Activated CD4-positive, alpha-beta T cell treated with anti-CD3 and anti-CD28 coated beads for 4 hours (primary cell): Measurements from ENCODE around the gene BLM.

Experiments
- DNase-seq, 2 donors: peaks; one replicate each; pipeline ENCODE4 v3.0.0-alpha.2; 2020

Gene BLM

DNA sequence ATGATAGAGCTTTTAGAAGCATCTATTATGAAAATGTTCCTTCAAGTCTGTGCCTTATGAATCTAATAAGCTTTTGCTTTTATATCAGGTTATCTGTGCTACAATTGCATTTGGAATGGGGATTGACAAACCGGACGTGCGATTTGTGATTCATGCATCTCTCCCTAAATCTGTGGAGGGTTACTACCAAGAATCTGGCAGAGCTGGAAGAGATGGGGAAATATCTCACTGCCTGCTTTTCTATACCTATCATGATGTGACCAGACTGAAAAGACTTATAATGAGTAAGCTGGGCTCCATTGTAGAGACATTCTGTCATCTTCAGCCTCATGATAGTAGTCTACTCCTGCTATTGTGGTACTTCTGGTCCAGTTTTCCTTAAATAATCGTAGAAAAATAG lies 73.4 kb downstream of the BLM start:
- no peak for DNase-seq

DNA sequence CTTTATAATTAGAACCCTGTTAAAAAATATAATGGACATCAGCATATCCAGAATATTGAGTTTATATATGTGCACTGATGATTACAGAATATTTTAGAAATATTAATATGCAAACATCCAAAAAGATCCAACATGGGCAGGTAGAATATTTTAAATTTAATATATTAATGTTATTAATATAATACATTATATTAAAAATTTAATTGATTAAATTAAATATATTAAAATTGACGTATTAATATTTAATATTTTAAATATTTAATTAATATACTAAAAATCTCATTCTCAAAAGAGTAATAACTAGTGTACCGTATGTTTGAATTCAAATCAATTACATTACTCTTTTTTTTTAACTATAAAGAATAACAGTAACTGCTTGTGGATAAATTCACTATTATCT lies 77.4 kb downstream of the BLM start:
- no peak for DNase-seq

DNA sequence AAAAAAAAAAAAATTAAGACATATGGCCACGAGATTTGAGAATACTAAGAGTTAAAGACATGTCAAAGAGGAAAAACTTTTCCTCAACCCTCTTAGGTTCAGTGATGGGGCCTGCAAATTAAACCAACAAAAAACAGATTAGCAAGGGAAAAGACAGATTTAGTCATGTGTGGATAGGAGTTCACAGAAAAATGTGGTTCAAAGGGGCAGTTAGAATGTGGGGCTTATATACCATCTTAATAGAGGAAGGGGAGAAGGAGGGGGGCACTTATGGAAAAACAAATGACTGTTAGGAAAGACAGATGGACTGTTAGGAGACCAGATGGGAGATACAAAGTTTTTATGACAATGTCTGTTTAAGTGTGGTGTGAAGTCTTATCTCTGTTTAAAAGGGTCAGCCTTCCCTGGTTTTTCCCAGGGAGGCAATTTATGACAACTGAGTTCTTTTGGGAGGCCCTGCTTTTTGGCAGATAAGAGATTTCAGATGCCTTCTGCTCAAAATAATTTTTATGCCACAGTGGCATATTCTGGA lies 82.6 kb downstream of the BLM start:
- DNase-seq, result no peak

DNA sequence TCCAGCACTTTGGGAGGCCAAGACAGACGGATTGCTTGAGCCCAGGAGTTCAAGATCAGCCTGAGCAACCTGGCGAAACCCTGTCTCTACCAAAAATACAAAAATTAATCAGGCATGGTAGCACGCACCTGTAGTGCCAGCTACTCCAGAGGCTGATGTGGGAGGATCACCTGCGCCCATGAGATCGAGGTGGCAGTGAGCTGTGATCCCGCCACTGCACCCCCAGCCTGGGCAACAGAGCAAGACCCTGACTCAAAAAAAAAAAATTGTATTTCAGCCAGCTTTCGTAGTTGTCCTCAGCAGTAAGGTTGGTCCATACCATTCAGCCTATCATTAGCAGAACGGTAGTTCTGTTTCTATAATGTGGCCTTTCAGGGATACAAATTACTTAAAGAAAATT lies 84.7 kb downstream of the BLM start:
- no peak for DNase-seq

DNA sequence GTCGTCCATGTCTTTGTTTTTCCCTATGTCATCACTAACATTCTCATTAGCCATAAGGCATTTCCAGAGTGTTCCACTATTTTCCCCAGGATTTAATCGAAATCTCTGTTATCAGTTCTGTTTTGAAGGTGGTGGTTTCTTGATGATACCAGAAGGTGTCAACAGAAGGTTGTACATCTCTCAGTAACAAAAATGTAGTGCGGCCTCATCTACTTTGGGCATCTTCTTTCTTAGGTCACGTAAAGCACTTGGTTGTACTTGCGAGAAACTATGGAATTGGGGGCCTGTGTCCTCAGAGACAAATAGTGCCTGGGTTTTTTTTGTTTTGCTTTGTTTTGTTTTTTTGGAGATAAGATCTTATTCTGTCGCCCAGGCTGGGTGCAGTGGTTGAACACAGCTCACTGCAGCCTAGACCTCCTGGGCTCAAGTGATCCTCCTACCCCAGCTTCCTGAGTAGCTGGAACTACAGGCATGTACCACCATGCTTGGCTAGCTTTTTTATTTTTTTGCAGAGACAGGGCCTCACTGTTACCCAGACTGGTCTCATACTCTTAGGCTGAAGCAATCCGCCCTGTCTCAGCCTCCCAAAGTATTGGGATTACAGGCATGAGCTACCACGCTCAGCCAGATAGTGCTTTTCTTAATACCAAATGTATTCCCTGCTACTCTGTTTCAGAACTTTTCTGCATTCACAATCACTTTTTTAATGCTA lies 90.1 kb downstream of the BLM start:
- no peak for DNase-seq

DNA sequence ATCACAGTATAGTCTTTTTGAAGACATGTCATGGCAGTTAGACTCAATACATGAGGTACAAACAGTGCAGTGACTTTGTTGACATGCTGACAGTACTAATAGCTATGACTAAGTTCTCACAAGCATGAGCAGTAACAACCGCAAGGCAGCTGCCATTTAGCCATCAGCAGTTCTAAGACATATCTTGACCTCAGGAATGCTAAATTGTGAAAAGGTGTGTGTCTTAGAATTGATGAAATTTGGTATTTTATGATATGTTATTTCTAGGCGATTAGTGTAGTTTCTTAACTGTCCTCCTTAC lies 90.6 kb downstream of the BLM start:
- DNase-seq, result no peak

DNA sequence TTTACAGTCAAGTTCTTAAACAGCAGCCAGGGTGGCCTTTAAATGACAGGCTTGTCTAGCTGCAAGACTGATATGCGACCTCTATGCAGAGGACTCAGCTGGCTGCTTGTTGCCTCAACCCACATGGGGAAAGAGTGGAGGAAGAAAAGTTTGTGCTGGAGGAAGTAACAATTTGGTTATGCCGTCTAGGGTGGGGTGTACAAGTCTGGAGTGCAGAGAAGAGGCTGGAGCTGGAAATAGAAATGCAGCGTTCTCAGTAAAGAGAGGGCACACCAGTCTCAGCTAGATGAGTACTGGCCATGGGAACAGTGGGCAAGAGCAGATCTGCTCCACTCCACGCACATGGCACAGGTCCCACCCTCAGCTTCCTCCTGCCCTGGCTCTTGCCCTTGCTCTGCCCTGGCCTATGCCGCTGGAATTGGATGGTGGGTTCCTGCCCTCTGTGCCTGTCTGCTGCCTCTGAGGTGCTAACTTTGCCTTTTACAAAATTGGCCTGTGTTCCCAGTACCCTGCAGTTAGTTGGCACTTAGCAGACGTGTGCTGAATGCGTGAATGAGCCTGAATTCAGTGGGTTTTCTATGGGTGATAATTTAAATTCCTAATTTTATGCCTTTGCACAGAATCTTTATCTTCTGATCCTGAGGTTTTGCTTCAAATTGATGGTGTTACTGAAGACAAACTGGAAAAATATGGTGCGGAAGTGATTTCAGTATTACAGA lies 91.5 kb downstream of the BLM start:
- no peak for DNase-seq

DNA sequence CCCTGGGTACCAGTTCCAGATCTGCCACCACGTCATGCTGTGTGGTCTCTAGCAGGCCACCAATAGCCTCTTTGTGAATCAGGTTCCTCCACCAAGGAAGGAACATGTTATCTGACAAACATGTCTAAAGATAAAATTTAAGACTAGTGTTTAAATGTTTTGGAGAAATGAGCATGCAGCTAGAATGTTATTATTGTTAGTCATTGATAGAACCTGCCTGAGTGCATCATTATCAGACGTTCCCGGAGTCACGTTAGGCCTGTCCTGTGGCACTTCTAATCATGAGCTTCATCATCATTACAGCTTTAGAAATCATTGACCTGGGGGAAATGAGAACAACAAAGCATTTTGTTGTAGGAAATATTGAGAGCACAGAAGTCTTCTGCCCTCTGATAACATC lies 92.4 kb downstream of the BLM start:
- DNase-seq, result no peak

DNA sequence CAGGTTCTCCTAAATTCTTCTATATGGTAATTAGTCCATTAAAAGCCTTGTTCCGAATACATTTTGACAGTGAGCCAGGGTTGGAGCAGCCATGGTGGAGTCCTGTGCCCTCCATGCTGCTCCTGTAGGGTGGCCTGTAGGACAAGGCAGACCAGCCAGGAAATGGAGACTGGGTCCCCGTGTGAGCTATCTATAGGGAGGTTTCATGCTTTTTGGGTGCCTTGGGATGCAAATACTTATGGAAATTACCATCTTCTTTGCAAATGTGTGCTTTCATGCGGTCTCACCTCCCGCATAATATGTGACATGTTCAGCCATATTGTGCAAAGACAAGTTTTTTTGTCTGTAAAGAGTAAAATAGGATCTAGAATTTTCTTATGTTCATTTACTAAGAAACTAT lies 93.2 kb downstream of the BLM start:
- DNase-seq, result no peak

DNA sequence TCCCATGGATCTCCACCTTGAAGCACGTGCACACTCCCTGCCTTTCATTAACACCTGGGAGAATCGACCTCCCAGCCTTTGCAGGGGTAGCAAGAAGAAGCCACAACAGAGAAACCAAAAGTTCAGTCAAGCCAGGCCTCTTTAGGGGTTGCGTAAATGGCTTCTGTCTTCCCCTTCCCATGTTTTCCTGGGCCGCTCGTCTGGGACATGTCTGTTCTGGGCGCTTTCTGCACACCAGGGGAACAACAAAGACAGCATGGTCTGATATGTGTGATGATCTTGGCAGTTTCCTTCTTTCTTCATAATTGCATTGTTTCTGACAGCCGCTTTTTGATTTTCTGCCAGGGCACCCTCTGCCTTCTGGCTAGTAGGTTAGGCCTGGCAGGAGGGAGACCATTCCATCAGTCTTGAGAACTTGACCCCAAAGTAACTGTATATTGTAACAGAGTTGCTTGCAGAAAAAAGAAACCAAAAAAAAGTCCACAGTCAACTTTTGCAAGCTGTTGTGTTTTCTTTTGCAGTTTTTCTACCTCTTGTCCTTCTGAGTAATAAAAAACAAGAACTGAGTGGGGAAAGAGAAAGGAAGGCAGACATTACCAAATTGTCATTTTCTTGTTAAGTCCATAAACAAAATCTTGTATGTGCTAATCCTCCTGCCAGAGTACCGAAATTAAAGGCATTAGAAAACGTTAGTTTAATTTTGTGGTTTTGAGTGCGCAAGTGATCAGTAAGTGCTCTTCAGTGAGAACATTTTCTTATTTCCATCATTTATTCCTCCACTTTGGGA lies 95.2 kb downstream of the BLM start:
- no peak for DNase-seq

DNA sequence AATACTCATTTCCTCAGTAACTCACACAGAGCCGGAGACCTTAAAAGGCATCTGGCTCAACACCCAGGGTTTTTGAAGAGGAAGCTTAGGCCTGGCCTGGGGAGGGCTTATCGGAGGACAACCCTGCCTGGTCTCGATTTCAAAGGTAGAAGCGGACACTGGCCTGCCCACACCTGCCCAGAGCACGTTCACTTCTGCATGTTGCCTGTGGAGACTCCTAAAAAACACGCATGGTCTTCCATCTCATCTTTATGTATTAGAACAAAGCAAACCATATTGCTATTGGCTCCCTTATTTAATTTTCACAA lies 95.8 kb downstream of the BLM start:
- no peak for DNase-seq

DNA sequence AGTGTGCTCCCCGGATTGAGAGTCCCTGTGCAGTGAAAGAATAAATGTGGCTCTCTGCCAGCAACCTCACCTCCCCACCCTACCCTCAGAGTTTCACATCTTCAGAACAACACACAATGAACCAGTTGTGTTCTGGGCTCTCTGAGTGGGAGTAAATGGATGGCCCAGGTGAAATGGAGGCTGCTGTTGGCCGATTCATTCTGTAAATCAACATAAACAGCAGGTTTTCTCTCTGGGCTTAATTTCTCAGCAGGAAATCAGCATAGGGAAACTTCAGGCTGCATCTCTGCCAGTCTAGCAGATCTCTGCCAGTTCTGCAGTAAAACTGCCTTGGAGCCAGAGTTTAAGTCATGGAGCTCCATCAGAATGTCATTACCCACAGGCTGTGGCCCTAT lies 96.6 kb downstream of the BLM start:
- no peak for DNase-seq

DNA sequence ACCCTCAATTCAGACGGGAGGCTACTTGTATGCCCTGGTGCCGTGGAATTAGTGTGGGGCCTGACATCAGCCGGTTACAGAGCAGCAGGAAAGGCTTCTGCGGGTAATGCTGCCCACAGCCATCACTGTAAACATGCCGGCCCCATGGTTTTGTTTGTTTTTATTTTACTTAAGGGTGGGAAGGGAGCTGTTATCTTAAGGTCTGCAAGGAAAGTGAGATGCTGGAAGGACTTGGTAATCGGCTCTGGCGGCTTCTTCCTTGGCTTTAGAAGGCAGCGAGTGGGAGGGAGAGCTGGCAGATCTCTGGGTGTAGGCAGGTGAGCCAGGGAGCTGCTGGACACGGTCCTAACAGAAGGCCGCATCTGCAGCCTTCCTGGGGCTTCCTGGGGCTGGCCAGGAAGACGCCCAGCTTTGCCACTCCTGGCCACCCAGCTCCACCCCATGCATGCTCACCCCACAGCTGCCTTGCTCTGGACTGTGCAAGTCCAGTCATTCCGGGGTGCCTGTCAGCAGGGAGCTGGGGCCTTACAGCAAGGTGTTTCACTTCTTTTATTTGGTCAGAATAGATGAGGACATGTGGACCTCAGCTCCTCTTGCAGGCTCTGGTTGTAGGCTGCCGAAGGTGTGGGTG lies 97.2 kb downstream of the BLM start:
- no peak for DNase-seq

DNA sequence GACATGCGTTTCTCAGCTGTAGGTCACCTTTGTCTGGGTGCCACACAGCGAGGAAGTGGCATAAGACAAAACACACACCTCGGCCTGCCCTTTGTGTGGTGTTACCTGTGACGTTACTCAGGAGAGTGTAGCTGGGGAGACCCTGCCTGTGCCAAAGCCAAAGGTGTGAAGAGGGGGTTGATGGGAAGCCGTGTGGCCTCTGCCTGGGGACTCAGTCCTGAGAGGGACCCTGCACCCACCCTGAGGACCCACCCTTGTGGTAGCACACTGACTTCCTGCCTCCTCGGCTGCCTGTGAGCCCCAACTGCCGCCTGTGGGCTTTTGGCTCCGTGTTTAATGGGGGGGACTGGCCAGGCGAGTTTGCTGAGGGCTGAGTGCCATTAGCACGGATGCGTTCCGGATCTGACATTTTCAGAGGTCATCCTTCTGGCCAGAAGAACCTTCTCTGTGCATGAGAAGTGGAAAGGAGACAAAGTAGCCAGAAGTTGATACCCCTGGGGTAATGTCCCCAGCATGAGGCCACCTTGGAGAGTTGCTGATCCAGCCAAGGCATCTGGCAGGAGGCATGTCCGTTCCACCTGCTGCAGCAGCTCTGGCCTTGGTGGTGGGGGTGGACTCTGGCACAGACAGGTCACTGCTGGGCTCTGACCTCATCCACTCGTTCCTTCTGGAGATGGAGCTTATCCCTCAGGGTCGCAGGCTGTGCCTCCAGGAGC lies 99.4 kb downstream of the BLM start:
- no peak for DNase-seq

DNA sequence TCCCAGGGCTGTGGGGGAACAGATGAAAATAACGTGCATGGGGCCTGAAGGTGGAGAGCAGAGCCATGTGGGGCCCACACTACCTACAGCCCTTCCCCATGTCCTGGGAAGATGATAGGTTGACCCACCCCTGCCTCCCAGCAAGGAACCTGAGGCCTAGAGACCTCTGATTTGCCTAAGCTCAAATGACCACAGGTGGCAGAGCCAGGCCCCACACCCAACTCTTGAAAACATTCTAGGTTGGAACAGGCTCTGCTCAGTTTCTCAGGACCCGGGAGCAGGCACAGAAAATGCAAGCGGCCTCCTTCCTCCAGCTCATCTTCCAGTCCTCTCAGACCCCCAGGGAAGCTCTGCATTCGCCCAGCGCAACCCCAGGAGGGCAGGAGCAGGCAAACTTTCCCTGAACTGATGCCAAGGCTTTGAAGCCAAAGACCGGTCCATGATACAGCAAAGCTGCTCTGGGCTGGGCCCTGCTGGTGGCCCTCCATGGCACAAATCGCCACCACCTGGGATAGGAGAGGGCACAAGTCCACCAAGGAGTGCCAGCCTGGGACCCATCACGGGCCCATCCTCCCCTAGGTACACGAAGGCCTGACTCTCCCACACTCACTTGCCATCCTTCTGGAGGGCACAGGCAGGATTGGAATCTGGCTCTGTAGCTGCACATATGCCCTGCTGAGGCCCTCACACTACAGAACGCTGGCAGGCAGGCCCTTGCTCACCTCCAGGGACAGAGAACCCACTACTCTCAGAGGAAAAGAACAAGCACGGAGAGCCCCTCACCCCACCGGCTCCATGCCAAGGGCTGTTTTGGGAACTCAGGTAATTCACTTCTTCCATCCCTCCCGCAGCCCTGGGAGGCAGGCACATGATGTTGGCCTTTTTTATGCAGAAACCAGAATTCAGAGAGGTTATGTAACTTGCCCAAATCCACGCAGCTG lies 100.2 kb downstream of the BLM start:
- DNase-seq, result no peak

DNA sequence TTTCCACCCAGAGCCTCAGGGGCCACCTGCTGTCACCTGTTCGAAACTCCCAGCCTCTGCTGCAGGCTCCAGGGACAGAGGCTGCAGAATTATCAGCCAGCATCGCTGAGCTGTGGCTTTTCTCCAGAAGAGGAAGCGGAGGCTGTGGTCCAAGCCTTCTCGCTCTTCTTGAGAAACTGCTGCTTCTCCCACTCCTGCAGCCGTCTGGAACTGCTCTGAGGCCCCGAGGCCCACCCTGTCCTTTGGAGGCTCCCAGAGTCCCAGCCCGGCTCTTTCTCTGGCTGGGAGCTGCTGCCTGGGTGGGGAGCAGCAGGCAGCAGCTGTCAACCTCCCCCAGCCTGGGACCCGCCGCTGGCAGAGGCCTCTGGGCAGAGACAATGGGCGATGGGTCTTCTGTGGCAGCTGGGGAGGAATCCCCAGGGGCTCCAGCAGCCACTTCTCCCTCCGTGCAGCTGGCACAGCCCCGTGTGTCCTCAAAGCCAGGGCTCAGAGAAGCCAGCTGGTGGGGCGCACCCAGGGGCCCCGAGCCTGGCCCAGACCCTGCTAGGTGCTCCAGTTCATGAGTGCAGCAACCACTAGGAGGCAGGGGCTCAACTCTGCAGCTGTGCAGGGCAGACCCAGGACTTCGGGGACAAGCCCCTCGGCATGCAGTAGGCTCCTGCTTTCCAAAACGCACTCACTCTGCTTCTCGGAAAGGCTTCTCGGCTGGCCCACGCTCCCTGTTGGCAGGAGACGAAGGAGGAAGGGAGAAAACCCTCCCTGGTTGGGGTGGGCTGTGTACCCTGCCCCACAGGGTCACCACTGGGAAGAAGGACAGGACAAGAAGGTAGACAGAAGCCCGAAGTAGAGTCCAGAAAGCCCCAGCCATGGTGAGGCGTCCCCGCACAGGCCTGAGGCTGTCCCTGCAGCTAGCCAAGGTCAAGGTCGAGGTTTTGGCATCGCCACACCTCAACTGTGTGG lies 101.4 kb downstream of the BLM start:
- DNase-seq, result no peak

DNA sequence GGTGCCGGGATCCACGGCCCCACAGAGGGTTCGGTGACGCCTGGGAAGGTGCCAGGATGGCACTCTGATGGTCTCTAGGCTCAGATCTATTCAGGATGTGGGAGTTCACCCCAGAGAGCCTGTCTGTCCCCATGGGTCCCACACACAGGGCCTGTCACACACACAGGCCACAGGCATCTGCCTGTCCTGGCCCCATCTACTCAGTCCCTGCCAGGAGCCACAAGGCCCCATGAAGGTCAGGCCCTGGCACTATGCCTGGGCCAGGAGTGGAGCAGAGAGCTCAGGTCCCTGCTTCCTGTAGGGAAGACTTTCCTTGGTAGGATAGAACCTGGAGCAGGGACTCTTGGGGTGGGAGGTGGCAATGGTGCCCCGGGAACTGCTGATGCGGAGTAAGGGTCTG lies 102.2 kb downstream of the BLM start:
- no peak for DNase-seq

DNA sequence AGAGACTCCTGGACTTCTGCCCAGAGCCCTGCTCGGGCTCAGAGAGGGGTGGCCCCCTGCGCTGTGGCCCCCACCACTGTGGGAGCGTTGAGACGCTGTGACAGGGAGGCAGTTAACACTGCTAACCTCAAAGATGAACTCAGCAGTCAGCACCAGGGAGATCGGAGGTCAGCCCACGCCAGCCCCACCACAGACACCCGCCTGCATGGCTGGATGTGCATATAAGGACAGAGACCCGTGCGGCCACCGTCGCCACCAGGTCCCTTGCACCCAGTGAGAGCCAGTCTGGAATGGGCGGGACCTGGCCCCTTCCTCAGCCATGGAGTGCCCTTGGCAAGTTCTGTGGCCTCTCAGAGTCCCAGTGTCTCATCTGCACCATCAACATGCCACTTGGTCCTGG lies 102.7 kb downstream of the BLM start:
- no peak for DNase-seq

DNA sequence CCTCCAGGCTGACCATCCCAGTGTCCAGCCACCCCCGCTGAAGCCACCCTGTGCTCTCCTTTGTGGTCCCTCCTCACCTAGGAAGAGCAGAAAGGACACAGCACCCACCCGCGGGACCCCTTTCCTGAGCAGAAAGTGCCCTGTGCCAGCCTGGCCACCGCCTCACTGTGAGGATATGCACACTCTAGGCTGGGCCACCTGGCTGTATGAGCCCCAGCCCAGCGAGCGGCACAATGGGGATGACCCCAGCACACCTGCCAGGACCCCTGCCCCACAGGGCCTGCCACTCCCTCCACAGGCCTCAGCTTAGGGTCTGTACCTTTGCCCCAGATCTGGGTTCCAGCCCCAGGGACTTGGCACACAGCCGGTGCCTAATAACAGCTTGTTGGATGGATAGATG lies 103.3 kb downstream of the BLM start:
- DNase-seq, result no peak

DNA sequence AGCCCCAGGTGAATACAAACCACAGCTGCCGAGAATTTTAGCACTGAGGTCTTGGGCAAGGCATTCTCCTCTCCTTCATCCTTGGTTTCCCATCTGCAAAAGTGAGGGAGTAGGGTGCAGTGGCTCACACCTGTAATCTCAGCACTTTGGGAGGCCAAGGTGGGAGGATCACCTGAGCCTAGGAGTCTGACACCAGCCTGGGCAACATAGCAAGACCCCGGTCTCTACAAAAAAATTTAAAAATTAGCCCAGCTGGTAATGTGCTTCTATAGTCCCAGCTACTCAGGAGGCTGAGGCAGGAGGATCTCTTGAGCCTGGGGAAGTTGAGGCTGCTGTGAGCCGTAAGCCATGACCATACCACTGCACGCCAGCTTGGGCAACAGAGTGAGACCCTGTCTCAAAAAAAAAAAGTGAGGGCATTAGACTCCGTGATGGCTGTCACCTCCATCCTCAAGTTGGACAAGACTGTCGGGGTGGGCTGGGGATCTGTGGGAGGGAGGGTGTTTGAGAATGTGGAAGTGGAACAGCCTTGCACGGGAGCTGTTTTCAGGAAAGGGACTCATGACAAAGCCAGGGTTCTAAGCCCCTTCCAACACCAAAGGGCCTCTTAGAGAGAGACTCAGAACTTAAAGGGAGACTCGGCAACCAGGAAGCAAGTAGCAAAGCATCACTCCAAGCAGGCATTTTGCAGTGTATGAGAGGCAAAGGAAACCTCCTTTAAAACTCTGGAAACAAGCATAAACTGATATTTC lies 105.2 kb downstream of the BLM start:
- DNase-seq, result no peak
